COR-L47 (cell line): ENCODE data around the gene GLDC.
"Not testable (repeated sequence)": the region's sequence is repeated elsewhere in the genome, so short reads cannot be mapped to it uniquely, and the experiment has no call there.

Source experiments
- DNase-seq: peaks from one replicate; lab custom pipeline; 2025; lab: John Stamatoyannopoulos, UW

Gene GLDC

GRCh38 chr9:6664204-6664680 lies 18.7 kb upstream of the GLDC start:
- no peak for DNase-seq

- DNase-seq = no peak
Measured at GRCh38 chr9:6660512-6660911, 15.0 kb upstream of the GLDC start.

GRCh38 chr9:6658628-6659353 lies 13.3 kb upstream of the GLDC start:
- no peak for DNase-seq

- DNase-seq = no peak
Measured at GRCh38 chr9:6656614-6657300, 11.2 kb upstream of the GLDC start.

- no peak for DNase-seq
Measured at GRCh38 chr9:6655036-6655435, 9.5 kb upstream of the GLDC start.

- no peak for DNase-seq
Measured at GRCh38 chr9:6646293-6646636, 736 bp upstream of the GLDC start.

GRCh38 chr9:6645105-6645354 lies 499 bp downstream of the GLDC start:
- not testable (repeated sequence) for DNase-seq

GRCh38 chr9:6644346-6645104 lies 1.0 kb downstream of the GLDC start:
- DNase-seq = no peak

GRCh38 chr9:6641961-6642360 lies 3.6 kb downstream of the GLDC start:
- DNase-seq = no peak

- no peak for DNase-seq
Measured at GRCh38 chr9:6641561-6641960, 4.0 kb downstream of the GLDC start.

GRCh38 chr9:6641056-6641455 lies 4.5 kb downstream of the GLDC start:
- DNase-seq = no peak

GRCh38 chr9:6640268-6641051 lies 5.1 kb downstream of the GLDC start:
- no peak for DNase-seq

GRCh38 chr9:6639622-6640021 lies 5.9 kb downstream of the GLDC start:
- DNase-seq = no peak

GRCh38 chr9:6634444-6634843 lies 11.1 kb downstream of the GLDC start:
- DNase-seq = no peak

- DNase-seq = no peak
Measured at GRCh38 chr9:6633378-6633777, 12.2 kb downstream of the GLDC start.

- no peak for DNase-seq
Measured at GRCh38 chr9:6632516-6633183, 12.9 kb downstream of the GLDC start.

- DNase-seq = no peak
Measured at GRCh38 chr9:6631207-6631512, 14.4 kb downstream of the GLDC start.

- no peak for DNase-seq
Measured at GRCh38 chr9:6630502-6631206, 14.9 kb downstream of the GLDC start.

GRCh38 chr9:6628704-6629103 lies 16.8 kb downstream of the GLDC start:
- DNase-seq = no peak

GRCh38 chr9:6625363-6625762 lies 20.2 kb downstream of the GLDC start:
- DNase-seq = no peak

GRCh38 chr9:6622784-6623183 lies 22.7 kb downstream of the GLDC start:
- not testable (repeated sequence) for DNase-seq
